Fibroblast of pulmonary artery (primary cell): Measurements from ENCODE around the gene SIX3.

Experiments used
- DNase-seq: peaks from one replicate; pipeline ENCODE4 v3.0.0-alpha.2; 2010; ENCODE audit warnings: low read depth
- H3K4me3 ChIP-seq: replicated peaks from 2 replicates; pipeline ENCODE4 v1.5.1; 2011; ENCODE audit warnings: low read depth, mild to moderate bottlenecking, control low read depth, low read length, moderate library complexity
- CTCF ChIP-seq: IDR thresholded peaks from 2 replicates; pipeline ENCODE4 v1.5.1; 2011; ENCODE audit warnings: mild to moderate bottlenecking, control low read depth, low read length, inconsistent platforms; ENCODE audit errors: missing control alignments

The SIX3 gene

GRCh38 chr2:44906972-44907371 lies 34.5 kb upstream of the SIX3 start:
- TF ChIP-seq CTCF: no peak
- H3K4me3 ChIP-seq: no peak overlapping the region
- DNase-seq: no peak

- TF ChIP-seq CTCF: no peak
- DNase-seq: no peak
- H3K4me3 ChIP-seq: no peak overlapping the region
Observed at GRCh38 chr2:44909831-44910230, 31.7 kb upstream of the SIX3 start.

DNA sequence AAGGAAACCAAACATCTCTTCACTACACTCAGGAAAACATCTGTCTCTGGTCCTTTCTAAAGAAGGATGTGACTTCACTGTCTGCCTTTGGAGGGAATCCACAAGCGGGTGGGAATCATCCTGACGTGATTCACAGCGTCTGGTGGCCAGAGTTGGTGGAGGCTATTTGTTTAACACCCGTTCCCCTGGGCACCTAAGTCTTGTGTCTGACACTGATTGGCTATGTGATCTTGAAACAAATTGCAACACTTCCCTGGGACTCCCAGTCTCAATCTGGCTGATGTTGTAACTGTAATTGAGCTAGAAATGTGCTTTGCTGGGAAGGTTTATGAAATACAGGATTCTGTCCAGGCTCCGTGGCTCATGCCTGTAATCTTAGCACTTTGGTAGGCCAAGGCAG lies 28.8 kb upstream of the SIX3 start:
- TF ChIP-seq CTCF: no peak
- H3K4me3 ChIP-seq: no peak overlapping the region
- peak; percentile 59 for DNase-seq

GRCh38 chr2:44916291-44916690 lies 25.2 kb upstream of the SIX3 start:
- DNase-seq: no peak
- no peak overlapping the region for H3K4me3 ChIP-seq
- no peak for TF ChIP-seq CTCF

- TF ChIP-seq CTCF: no peak
- no peak for DNase-seq
Observed at GRCh38 chr2:44918095-44918775, 23.3 kb upstream of the SIX3 start.

GRCh38 chr2:44920751-44921150 lies 20.8 kb upstream of the SIX3 start:
- no peak for DNase-seq
- no peak overlapping the region for H3K4me3 ChIP-seq
- TF ChIP-seq CTCF: no peak

More at GRCh38 chr2:44918095-44918775, 23.3 kb upstream of the SIX3 start:
- no peak overlapping the region for H3K4me3 ChIP-seq

DNA sequence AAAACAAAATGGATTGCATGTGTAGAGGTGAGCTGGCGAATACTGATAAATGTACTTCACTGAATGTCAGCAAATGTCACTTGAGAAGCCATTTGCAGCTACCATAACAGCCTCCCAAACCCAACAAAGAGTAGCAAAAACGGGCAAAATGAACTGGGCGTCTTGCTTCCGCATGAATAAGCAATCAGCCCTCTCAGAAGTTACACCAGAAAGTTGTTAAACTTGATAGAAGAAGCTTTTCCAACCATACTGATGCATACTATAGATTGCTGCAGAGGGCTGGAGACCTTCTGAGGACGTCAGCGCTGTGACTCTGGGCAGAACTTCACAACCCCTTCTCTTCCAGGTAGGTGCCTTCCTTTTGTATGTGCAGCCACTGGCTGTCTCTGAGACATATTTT lies 18.7 kb upstream of the SIX3 start:
- DNase-seq: no peak
- TF ChIP-seq CTCF: no peak
- H3K4me3 ChIP-seq: no peak overlapping the region
